Measurements from ENCODE around the gene SRPX. TPM values are rescaled to one million over a fixed set of nuclear protein-coding genes. Genes with fewer than 3 reads are reported as not detected.

The SRPX gene
- total and polyA plus RNA-seq, 2 of the 13 experiments (the other 11 are each of a cell fraction or from before 2014, with no cell fraction given): 0.30 TPM; not detected in 1

DNA sequence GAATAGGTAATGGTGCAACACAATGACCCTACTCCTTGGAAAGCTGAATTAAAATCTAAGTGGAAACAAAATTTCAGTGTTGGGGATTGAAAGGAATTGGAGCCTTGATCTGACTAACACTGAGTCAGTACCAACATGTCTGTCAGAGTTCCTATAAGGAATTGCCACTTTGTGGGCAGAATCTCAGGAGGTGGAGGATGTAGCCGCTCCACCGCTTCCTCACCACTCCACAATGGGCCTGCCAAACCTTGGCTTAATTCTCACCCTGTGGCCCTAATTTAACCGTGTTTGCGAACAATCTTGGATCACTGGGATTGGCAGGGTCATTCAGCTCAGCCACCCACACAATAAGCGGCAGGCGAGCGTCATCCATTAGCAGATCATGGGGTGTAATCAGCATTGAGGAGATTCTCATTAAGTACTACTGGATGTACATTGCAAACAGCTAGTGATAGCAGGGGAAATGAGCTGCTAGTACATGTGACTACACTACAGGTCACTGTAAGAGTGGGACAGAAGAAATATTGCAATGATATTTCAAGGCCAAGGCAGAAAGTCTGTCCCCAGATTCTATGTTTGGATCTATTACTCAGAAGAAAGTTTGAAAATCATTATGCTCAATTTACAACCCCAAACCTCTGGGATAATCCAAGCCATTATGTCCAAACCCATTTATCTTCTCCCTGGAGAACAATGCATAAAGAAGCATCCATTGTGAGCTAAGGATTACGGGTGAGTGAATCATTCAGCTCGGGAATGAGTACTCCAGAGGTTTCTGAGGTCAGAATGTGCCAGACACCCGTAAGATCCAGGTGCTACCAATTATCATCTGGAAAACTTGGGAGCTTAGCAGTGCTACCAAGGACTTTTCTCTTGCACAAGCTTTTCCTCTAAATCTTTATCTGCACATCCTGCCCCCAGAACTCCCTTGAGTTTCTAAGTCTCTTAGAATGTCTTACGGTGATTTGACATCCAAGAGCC, 5.8 kb downstream of the SRPX start:
- Histone ChIP-seq H3K4me1 (ENCODE audit: insufficient read depth, low read length) (no peaks in the 10 kb centered on the region), H3K9me3 (ENCODE audit: low read length) (no peaks in the 10 kb centered on the region), H4K20me1 (ENCODE audit: insufficient read depth, low read length) (no peaks in the 10 kb centered on the region), H3K79me2 (ENCODE audit: insufficient read depth, low read length) (no peaks in the 10 kb centered on the region), H3K4me2 (ENCODE audit: low read depth, low read length) (no peak overlapping the region), H2AFZ (ENCODE audit: low read length) (no peak overlapping the region), H3K27ac (ENCODE audit: extremely low read length, insufficient read depth, low read length) (no peak overlapping the region), H3K4me3 (replicated peaks in 1 of 3; ENCODE audit: insufficient read depth in 1 of 3, low read depth in 2 of 3, low read length in 3 of 3) (no peak overlapping the region), H3K9ac (ENCODE audit: insufficient read depth, low read depth, low read length) (no peak overlapping the region), H3K27me3 (ENCODE audit: control insufficient read depth in 1 of 2, insufficient read depth in 2 of 2, low read length in 2 of 2) (peaks cover 0 to 10% of the 10 kb centered on the region in 2 experiments; a peak in 1 of 5 replicates), H3K36me3 (replicated peaks in 1 of 2; ENCODE audit: control insufficient read depth in 1 of 2, insufficient read depth in 2 of 2, low read length in 2 of 2) (no peaks in the 10 kb centered on the region)
- intact Hi-C loops (cut with micrococcal nuclease; ENCODE audit: unreplicated experiment): no loop called here
- no TSS peak for BruUV-seq (replicated peaks)
- in situ Hi-C loops (cut with HindIII; ENCODE audit: extremely low pct_ligation_motif_present, low pct_unique_long_range_greater_than_20kb): no loop called here
- no peak for ATAC-seq
- CTCF ChIA-PET (ENCODE audit: low intra/inter-chr PET ratio, low total read pairs): no interaction called here
- POLR2A ChIA-PET: no interaction called here
- WGBS (ENCODE audit: low lambda C conversion rate): 60% methylated on average over 6 of the region's 11 CpGs
- no peak for FAIRE-seq
- no peak for TF ChIP-seq ZNF251 (CRISPR knock-in tag; IDR thresholded peaks at IDR 0.05)
- TF ChIP-seq ZNF761 (CRISPR knock-in tag; conservative IDR thresholded peaks at IDR 0.05): no peak
- no peak for TF ChIP-seq ETV5 (CRISPR knock-in tag; IDR thresholded peaks at IDR 0.05; ENCODE audit: borderline replicate concordance)
- TF ChIP-seq ZNF777 (CRISPR knock-in tag; IDR thresholded peaks at IDR 0.05): no peak
- TF ChIP-seq ZNF383 (CRISPR knock-in tag; IDR thresholded peaks at IDR 0.05; ENCODE audit: borderline replicate concordance): no peak
- TF ChIP-seq FOXM1 (CRISPR knock-in tag; IDR thresholded peaks at IDR 0.05): no peak
- TF ChIP-seq TBX2 (CRISPR knock-in tag; IDR thresholded peaks at IDR 0.05; ENCODE audit: borderline replicate concordance): no peak
- TF ChIP-seq ZNF746 (CRISPR knock-in tag; IDR thresholded peaks at IDR 0.05): no peak
- no peak for TF ChIP-seq HNRNPK (IDR thresholded peaks at IDR 0.05; ENCODE audit: low read depth, low read length, poor library complexity, severe bottlenecking)
- TF ChIP-seq ZNF564 (CRISPR knock-in tag; IDR thresholded peaks at IDR 0.05): no peak
- no peak for TF ChIP-seq KDM4B (CRISPR knock-in tag; IDR thresholded peaks at IDR 0.05)
- TF ChIP-seq GPN1 (CRISPR knock-in tag; IDR thresholded peaks at IDR 0.05; ENCODE audit: borderline replicate concordance): no peak
- no peak for TF ChIP-seq MTA1 (CRISPR knock-in tag; IDR thresholded peaks at IDR 0.05; ENCODE audit: borderline replicate concordance)
- no peak for TF ChIP-seq TFE3 (CRISPR knock-in tag; IDR thresholded peaks at IDR 0.05)
- TF ChIP-seq ZNF556 (CRISPR knock-in tag; IDR thresholded peaks at IDR 0.05; ENCODE audit: borderline replicate concordance): no peak
- no peak for DNase-seq (ENCODE audit: low spot score)
